ENCODE results near the gene FYCO1.

Gene FYCO1

DNA sequence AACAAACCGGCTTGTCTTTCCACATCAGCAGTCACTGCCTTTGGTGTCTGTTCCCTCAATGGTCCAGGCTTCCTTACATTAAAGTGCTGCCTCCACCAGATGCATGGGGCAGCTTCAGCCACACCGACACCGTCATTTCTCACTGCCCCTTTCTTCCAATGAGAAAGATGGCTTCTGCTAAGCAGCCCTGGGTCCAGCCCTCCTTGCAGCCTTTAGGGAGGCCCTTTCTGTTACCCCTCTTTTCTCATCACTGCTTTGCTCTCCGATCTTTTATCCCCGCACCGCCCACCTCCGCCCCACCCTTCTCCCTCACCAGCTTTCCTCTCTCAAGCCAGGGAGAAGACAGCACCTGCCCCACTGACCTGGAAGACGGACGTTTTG is 80.6 kb downstream of the FYCO1 start:
- TF ChIP-seq, protein P1, sequence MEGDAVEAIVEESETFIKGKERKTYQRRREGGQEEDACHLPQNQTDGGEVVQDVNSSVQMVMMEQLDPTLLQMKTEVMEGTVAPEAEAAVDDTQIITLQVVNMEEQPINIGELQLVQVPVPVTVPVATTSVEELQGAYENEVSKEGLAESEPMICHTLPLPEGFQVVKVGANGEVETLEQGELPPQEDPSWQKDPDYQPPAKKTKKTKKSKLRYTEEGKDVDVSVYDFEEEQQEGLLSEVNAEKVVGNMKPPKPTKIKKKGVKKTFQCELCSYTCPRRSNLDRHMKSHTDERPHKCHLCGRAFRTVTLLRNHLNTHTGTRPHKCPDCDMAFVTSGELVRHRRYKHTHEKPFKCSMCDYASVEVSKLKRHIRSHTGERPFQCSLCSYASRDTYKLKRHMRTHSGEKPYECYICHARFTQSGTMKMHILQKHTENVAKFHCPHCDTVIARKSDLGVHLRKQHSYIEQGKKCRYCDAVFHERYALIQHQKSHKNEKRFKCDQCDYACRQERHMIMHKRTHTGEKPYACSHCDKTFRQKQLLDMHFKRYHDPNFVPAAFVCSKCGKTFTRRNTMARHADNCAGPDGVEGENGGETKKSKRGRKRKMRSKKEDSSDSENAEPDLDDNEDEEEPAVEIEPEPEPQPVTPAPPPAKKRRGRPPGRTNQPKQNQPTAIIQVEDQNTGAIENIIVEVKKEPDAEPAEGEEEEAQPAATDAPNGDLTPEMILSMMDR (IDR thresholded peaks at IDR 0.05; ENCODE audit: control insufficient read depth, insufficient read depth, low read depth, low read length, missing control alignments), result no peak
- no peak overlapping the region for H3K4me3 ChIP-seq (ENCODE audit: control insufficient read depth, low read depth, low read length)
- DNase-seq (ENCODE audit: low read depth), result no peak

DNA sequence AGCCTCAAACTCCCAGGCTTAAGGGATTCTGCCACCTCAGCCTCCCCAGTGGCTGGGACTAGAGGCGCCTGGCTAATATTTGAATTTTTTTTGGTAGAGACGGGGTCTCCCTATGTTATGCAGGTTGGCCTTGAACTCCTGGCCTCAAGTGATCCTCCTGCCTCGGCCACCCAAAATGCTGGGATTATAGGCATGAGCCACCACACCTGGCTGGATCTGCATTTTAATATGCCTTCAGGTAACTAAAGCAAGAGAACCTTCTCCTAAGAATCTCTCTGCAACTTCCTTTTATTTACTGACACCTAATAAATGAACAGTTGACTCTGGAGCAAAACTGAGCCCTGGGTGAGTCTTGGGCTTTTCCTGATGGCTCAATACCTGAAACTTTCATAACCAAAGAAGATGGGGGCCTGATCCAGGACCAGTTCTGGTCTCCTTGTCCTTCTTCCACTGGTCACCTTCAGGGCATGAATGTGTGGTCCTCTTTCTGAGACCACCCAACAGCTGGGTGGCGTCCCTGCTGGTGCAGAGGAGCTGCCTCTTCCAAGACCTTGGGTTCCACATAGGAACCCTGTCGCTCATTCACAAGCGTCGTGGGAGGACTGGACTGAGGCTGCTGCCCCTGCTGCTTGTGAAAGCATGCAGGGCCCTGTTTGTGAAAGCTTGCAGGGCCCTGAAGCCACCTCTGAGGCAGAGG is 81.1 kb downstream of the FYCO1 start:
- TF ChIP-seq, protein P1 (IDR thresholded peaks at IDR 0.05; ENCODE audit: control insufficient read depth, insufficient read depth, low read depth, low read length, missing control alignments), result no peak
- H3K4me3 ChIP-seq (ENCODE audit: control insufficient read depth, low read depth, low read length), result no peak overlapping the region

GRCh38 chr3:45912435-45912834 is 83.2 kb downstream of the FYCO1 start:
- TF ChIP-seq, protein P1 (IDR thresholded peaks at IDR 0.05; ENCODE audit: control insufficient read depth, insufficient read depth, low read depth, low read length, missing control alignments), result no peak
- H3K4me3 ChIP-seq (ENCODE audit: control insufficient read depth, low read depth, low read length), result no peak overlapping the region
- DNase-seq (ENCODE audit: low read depth), result no peak

More for the DNA sequence above, 81.1 kb downstream of the FYCO1 start:
- no peak for DNase-seq (ENCODE audit: low read depth)

GRCh38 chr3:45911511-45912226 is 84.0 kb downstream of the FYCO1 start:
- TF ChIP-seq, protein P1 (IDR thresholded peaks at IDR 0.05; ENCODE audit: control insufficient read depth, insufficient read depth, low read depth, low read length, missing control alignments), result no peak
- no peak for DNase-seq (ENCODE audit: low read depth)
- no peak overlapping the region for H3K4me3 ChIP-seq (ENCODE audit: control insufficient read depth, low read depth, low read length)

DNA sequence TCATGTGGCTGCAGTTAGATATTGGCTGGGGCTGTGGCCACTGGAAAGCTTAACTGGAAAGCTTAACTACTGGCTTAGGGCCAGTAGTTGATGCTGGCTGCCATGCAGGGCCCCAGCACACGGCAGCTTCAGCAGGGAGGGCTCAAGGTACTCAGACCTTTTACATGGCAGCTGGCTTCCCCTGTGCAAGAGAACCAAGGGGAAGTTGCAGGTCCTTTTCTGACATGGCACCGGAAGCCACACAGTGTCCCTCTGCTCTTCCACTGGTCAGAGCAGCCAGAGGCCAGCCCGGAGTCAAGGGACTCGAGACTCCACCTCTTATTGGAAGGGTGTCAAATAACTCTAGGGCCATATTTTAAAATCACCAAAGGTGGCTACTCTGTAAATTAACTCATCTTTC is 84.7 kb downstream of the FYCO1 start:
- no peak overlapping the region for H3K4me3 ChIP-seq (ENCODE audit: control insufficient read depth, low read depth, low read length)
- no peak for DNase-seq (ENCODE audit: low read depth)
- TF ChIP-seq, protein P1 (IDR thresholded peaks at IDR 0.05; ENCODE audit: control insufficient read depth, insufficient read depth, low read depth, low read length, missing control alignments), result no peak

GRCh38 chr3:45909542-45909941 is 86.1 kb downstream of the FYCO1 start:
- no peak overlapping the region for H3K4me3 ChIP-seq (ENCODE audit: control insufficient read depth, low read depth, low read length)
- TF ChIP-seq, protein P1 (IDR thresholded peaks at IDR 0.05; ENCODE audit: control insufficient read depth, insufficient read depth, low read depth, low read length, missing control alignments), result no peak
- no peak for DNase-seq (ENCODE audit: low read depth)

Measured in AG09309 (cell line).